Measurements from ENCODE around the gene POU2AF1.

The POU2AF1 gene, protein sequence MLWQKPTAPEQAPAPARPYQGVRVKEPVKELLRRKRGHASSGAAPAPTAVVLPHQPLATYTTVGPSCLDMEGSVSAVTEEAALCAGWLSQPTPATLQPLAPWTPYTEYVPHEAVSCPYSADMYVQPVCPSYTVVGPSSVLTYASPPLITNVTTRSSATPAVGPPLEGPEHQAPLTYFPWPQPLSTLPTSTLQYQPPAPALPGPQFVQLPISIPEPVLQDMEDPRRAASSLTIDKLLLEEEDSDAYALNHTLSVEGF

DNA sequence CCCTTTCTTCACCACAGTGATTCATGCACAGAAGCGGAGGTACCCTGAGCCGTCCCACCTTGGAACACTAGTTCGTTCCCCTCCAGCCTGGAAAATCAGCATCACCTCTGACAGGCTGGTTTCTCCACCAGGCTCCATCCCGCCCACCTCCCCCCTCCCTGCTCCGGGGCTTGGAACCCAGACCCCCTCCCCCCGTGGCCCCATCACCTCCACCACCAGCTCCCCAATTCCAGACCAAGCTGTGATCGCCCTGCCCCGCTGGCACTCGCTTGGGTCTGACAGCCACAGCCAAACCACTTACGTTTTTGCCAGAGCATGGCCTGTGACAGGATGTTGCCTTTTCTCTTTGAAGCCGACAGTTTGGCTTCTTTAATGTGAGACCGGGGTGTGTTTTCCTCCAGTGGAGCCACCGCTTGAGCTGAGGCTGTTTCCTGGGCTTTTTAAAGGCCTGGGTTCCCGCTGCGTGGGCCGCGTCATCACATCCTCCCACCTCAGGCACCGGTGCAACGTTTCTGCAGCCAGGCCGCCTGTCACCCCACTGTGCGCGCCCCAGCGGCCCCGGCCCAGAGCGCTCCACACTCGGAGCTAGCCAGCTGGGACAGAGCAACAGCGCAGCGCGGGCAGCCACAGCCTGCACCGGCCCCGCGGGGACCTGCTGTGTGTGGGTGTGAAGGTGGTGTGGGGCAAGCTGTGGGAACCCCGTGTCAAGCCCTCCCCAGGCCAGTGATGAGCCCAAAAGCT, at the start of gene POU2AF1:
Gene POU2AF1 (minus strand): TSS at position 415 of the 741 bp plus-strand sequence. CDS start 98 bp downstream, at position 317.
- peak; percentile 80 for DNase-seq

DNA sequence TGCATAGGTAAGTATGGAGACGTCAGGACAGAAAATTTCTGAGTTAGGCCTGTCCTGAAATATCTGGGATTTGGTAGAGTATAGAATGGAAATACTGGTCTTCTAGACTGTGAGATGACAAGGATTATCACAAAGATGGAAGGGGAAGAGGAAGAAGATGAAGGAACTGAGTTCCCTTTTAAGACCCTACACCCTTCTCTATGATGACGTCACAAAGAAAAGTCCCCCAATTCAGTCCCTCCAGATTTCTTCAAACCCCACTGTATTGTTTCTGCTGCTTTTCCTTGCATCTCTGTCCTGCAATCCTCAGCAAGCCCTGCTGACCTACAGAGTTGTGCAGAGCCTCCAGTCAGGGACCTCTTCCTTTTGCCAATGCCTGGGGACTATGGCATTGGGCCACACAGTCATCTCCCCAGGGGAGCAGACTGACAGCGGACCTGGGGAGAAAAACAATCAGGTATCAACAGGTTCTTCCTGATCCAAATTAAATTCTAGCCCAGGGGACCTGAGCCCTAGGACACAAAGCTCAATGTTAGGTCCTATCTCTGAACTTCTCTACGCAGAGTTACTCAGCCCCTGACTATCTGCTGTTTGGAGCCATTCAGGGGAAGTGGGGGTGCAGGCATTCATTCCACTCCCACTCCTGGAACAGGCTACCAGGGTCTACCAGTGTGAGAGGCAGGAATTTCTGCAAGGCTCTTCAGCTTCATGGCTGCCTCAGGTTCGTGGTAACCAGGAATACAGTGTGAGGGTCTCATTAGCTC, 49.2 kb upstream of the POU2AF1 start:
- DNase-seq, result no peak

DNA sequence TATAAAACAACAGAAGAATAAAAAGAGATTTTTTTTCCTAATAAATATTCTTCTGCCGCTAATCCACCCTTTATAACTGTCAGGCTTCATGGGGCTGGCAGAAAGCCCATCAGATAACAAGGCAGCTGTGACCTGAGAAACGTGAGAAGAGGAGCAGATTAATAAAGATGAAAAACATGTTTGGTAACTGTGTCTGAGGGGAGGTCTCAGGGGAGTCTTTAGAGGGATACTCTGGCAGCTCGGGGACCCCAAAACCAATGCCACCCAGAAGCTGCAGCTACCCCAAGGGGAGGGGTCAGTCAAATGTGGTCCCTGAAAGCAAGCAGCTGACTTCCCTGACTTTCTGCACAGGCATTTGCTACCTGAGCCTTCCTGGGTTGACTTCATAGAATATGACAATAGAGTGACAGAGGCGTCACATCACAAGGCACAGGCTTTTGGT, 48.4 kb upstream of the POU2AF1 start:
- DNase-seq, result no peak

DNA sequence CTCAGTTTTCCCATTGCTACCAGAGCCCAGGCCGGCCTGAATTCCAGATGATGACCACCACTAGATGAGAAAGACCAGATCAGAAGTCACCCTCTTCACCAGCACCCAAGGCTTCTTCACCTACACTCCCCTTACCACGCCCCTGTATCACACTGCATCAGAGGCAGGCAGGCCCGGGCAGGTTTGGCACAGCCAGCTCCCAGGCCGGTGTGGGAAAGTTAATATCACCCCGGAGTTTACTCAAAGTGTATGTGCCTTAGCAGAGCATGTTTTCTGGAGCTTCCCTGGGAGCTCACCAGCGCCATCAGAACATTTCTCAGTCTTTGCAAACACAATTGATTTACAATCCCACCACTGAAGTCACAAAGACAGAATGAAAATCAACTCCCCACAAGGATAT, 47.5 kb upstream of the POU2AF1 start:
- DNase-seq, result no peak

- DNase-seq, result no peak
These were observed 44.2 kb upstream of the POU2AF1 start for GRCh38 chr11:111423250-111423615.

DNA sequence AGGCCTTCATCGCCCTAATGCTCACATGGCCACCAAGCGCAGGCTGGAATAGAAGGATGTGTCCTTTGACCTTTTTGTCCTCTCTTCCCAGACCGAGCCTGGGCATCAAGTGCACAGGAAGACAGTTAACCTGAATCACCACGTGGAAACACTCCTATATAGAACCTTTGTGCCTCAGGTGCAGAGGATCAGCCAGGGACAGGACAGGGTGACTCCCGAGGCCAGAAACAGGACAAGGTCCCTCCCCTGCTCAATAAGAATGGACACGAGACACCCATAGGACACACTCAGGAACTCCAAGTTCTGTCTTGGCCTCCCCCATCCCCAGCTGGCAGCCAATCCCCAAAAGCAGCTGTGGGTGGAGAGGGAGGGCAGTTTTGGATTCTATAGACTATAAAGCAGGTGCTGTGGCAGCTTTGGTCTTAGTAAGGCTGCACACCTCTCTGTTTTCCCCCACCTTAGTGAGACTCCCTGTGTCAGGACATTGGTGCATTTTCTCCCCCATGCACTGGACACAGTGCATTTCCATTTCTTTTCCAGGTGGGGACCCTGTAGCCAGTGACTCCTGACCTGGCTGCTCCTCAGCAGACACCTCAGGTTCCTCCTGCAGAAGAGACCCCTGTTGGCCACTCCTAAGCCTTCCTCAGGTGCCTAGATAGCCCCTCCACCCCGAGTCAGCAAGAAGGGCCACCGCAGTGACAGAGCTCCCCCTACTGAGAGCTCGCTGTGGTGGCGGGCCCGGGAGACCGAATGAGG, 43.6 kb upstream of the POU2AF1 start:
- DNase-seq, result peak; percentile 61

DNA sequence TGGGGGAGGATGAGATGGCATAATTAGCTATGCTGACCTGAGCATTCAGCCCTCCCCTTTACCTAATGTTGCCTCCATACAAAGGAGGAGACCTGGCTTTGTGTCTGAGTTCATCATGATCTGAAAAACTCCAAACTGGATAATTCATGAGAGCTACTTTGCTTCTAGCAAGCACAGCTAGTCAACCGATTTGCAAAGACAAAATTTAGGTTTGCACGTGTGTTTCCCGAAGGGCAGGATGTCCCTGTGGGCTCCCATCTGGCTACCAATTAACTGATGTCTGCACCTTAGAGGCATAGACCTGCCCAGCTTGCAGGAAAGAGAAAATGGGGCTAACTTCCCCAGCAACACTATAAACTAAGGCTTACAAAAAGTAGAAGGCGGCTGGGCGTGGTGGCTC, 42.2 kb upstream of the POU2AF1 start:
- no peak for DNase-seq

GRCh38 chr11:111419641-111420327, 40.7 kb upstream of the POU2AF1 start:
- no peak for DNase-seq

- DNase-seq, result no peak
These were observed 40.1 kb upstream of the POU2AF1 start for GRCh38 chr11:111419181-111419580.

DNA sequence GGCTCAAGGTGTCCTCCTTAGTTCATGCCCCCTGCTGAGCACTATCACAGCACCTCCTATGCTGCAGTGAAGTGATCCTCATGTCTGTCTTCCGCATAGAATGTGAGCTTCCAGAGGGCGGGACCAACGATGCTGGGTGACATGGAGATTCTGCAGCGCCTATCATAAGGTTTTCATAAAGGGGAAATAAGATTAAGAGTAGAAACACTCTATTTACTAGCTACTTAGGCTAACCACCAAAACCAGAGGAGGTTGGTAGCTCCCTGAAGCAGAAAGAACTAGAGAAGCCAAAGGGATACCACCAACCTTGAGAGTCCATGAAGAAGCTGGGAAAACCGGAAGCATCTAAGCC, 39.3 kb upstream of the POU2AF1 start:
- DNase-seq, result no peak

- DNase-seq, result no peak
These were observed 38.8 kb upstream of the POU2AF1 start for GRCh38 chr11:111417766-111418435.

GRCh38 chr11:111417011-111417765, 38.1 kb upstream of the POU2AF1 start:
- peak; percentile 15 for DNase-seq

DNA sequence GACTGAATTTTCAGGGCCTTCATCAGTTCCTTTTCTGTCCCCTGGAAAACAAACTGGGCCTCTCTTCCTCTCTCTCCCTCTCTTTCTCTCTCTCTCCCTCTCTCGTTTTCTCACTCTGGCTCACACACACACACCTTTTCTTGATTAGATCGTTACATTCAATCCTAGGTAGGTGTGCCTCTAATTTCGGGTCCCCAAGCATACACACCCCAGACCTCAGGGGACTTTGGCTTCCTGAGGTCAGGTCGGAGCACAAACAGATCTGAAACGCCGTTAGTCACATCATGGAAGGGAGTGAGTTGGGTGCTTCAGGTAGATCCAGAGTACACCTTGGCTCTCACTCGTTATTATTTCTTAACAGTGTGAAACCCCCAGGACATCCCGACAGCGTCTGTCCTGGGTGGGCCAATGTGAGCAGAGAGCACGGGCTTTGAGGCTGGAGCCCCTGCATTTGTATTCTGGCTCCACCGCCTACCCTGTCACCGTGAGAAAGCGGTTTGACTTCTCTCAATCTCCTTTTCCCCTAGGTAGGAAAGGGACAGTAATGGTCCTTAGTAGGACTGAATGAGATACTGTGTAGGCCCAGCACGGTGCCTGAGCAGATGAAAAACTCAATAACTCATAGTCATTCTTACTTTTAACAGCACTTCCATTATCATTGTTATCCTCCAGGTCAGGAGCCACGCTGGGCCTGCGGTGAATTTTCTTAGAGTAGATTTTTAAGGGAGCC, 37.3 kb upstream of the POU2AF1 start:
- DNase-seq, result no peak

DNA sequence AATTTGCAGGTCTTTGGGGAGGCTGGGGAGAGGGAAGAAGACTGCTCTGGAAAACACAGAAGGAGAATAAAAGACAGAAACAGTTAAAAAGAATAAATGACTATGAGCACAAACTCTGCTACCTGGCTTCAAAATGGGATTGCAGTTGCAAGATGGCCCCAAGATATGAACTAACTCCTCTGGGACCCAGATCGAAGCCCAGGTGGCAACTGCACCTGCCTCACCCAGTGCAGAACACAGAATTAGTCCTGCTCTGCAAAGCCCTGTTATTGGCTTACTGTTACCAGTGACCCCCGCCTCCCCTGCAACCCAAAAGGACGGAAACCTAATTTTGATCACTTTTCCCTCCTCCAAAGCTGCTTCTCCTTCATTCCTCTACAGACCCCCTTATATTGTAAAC, 35.9 kb upstream of the POU2AF1 start:
- no peak for DNase-seq

GRCh38 chr11:111414267-111414931, 35.3 kb upstream of the POU2AF1 start:
- DNase-seq, result no peak

DNA sequence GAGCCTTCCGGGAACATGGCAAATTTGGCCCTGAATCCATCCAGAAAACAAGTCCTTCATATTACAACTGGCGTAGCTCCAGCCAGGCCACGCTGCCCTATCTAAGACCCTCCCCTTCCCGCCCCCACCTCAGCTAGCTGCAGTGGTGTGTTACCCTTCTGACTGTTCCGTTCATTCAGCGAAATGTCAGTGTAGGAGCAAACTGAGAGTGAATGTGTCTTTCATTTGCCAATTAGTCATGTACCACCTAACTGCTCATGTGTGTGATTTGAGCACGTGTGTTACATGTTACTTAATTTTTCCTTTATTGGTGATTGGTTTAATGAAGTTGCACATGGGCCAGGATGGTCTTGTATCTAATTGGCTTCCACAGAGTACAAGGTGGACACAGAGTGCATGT, 34.8 kb upstream of the POU2AF1 start:
- DNase-seq, result no peak

DNA sequence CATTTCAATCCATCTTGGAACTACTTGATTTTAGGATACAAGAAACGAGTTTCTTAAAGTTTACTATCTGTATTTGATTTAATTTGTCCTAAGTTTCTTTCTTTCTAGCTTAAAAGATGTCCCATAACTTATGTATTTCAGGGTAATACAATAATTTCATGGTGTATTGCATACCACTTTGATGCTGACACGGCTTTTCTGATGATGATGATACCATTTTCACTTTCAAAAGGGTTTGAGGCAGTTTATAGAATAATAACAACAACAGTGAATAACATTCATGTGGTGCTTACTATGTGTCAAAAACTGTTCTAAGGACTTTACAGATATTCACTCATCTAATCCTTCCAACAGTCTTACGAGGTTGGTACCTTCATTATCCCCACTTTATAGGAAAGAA, 33.2 kb upstream of the POU2AF1 start:
- no peak for DNase-seq

DNA sequence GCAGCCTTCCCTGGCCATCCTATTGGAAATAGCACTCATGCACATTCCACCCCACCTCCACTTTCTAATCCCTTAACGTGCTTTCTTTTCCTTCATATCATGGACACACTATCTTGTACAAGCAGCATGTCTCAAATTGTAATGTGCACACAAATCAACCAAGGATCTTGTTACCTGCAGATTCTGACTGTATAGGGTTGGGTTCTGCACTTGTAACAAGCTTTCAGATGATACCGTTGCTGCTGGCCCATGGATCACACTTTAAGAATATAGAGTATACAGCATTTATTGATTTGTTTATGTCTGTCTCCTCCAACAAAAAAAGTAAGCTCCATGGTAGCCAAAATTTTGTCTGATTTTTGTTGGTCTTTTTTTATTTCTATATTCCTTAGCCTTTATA, 32.4 kb upstream of the POU2AF1 start:
- DNase-seq, result no peak

- no peak for DNase-seq
These were observed 31.9 kb upstream of the POU2AF1 start for GRCh38 chr11:111410951-111411350.

- no peak for DNase-seq
These were observed 30.8 kb upstream of the POU2AF1 start for GRCh38 chr11:111409915-111410314.

Measured in CD4-positive, alpha-beta T cell treated with Interleukin-17A for 4 hours (primary cell).